Neural cell (in vitro differentiated cells): ENCODE data around the gene PERM1. TPM values are rescaled to one million over a fixed set of nuclear protein-coding genes. Genes with fewer than 3 reads are reported as not detected.
"Not testable (repeated sequence)": the region's sequence is repeated elsewhere in the genome, so short reads cannot be mapped to it uniquely, and the experiment has no call there.

Experiments
- H2AFZ ChIP-seq: fragments of 200-600, 300-800 bp; sonication (generic), shearing (Covaris generic); 2 replicates; pipeline ENCODE4 v1.6.0; 2014; ENCODE audit warnings: low read depth, mild to moderate bottlenecking, antibody characterized with exemption, low read length, moderate library complexity
- H3F3A ChIP-seq: fragments of 200-600 bp; shearing (Covaris generic); 2 replicates; pipeline ENCODE4 v1.6.1; 2016; ENCODE audit warnings: mild to moderate bottlenecking, moderate library complexity, mixed read lengths, antibody characterized with exemption, low read length; ENCODE audit not compliant: insufficient read depth, poor library complexity, severe bottlenecking
- H3K27ac ChIP-seq: fragments of 200-600, 300-800 bp; sonication (generic), shearing (Covaris generic); 2 replicates; pipeline ENCODE4 v1.5.1; 2014; ENCODE audit warnings: mild to moderate bottlenecking, low read length, moderate library complexity
- H3K27me3 ChIP-seq: fragments of 300-800, 200-600 bp; sonication (generic), shearing (Covaris generic); 2 replicates; pipeline ENCODE4 v1.6.0; 2014; ENCODE audit warnings: mild to moderate bottlenecking, low read depth, low read length, moderate library complexity; ENCODE audit not compliant: insufficient read depth
- H3K36me3 ChIP-seq: fragments of 300-800, 200-600 bp; sonication (generic), shearing (Covaris generic); 2 replicates; pipeline ENCODE4 v1.5.1; 2014; ENCODE audit warnings: mild to moderate bottlenecking, antibody characterized with exemption, low read length, moderate library complexity; ENCODE audit not compliant: insufficient read depth
- H3K4me2 ChIP-seq: fragments of 300-800, 200-600 bp; sonication (generic), shearing (Covaris generic); 2 replicates; pipeline ENCODE4 v1.6.0; 2014; ENCODE audit warnings: mild to moderate bottlenecking, low read length
- H3K4me3 ChIP-seq: fragments of 300-800, 200-600 bp; sonication (generic), shearing (Covaris generic); 2 replicates; pipeline ENCODE4 v1.5.1; 2014; ENCODE audit warnings: mild to moderate bottlenecking, low read length, moderate library complexity
- H3K79me2 ChIP-seq: fragments of 200-600 bp; shearing (Covaris generic); replicated peaks from 2 replicates; pipeline ENCODE4 v1.6.0; 2014; ENCODE audit warnings: mild to moderate bottlenecking, low read length, moderate library complexity; ENCODE audit not compliant: insufficient read depth
- H3K9ac ChIP-seq: fragments of 300-800, 200-600 bp; sonication (generic), shearing (Covaris generic); 2 replicates; pipeline ENCODE4 v1.6.1; 2016; ENCODE audit warnings: mild to moderate bottlenecking, low read length, mixed read lengths
- H3K9me2 ChIP-seq: fragments of 200-600 bp; shearing (Covaris generic); 2 replicates; pipeline ENCODE4 v1.6.1; 2016; ENCODE audit warnings: mild to moderate bottlenecking, low read length, mixed read lengths; ENCODE audit not compliant: insufficient read depth
- H3K9me3 ChIP-seq: fragments of 200-600, 300-800 bp; sonication (generic), shearing (Covaris generic); 2 replicates; pipeline ENCODE4 v1.6.1; 2016; ENCODE audit warnings: mild to moderate bottlenecking, mixed run types, low read length, moderate library complexity, mixed read lengths
- H4K20me1 ChIP-seq: fragments of 200-600 bp; shearing (Covaris generic); 2 replicates; pipeline ENCODE4 v1.6.1; 2016; ENCODE audit warnings: mild to moderate bottlenecking, mixed run types; ENCODE audit not compliant: insufficient read depth
- EP300 ChIP-seq: fragments of 450-650 bp; conservative IDR thresholded peaks from 2 replicates; pipeline ENCODE4 v1.6.1; 2014; ENCODE audit warnings: antibody characterized with exemption, mild to moderate bottlenecking, moderate library complexity; ENCODE audit not compliant: poor library complexity, severe bottlenecking
- EZH2 ChIP-seq: fragments of 200-600, 300-800 bp; shearing (Covaris generic), sonication (generic); IDR thresholded peaks from 2 replicates; pipeline ENCODE4 v1.6.1; 2014; ENCODE audit warnings: antibody characterized with exemption, low read length, borderline replicate concordance, mild to moderate bottlenecking; ENCODE audit not compliant: insufficient read depth, poor library complexity, severe bottlenecking
- MXI1 ChIP-seq: fragments of 450-650 bp; conservative IDR thresholded peaks from 2 replicates; pipeline ENCODE4 v1.6.1; 2014; ENCODE audit warnings: antibody characterized with exemption, mild to moderate bottlenecking; ENCODE audit not compliant: poor library complexity, severe bottlenecking
- POLR2AphosphoS5 ChIP-seq: IDR thresholded peaks from 2 replicates; pipeline ENCODE4 v1.6.1; 2012
- RAD21 ChIP-seq: fragments of 450-650 bp; conservative IDR thresholded peaks from 2 replicates; pipeline ENCODE4 v1.6.1; 2014; ENCODE audit warnings: antibody characterized with exemption, mild to moderate bottlenecking, moderate library complexity
- REST ChIP-seq: IDR thresholded peaks from 2 replicates; pipeline ENCODE4 v1.6.1; 2012; ENCODE audit warnings: borderline replicate concordance
- SMC3 ChIP-seq: fragments of 450-650 bp; conservative IDR thresholded peaks from 2 replicates; pipeline ENCODE4 v1.6.1; 2014; ENCODE audit warnings: antibody characterized with exemption, mild to moderate bottlenecking, moderate library complexity; ENCODE audit not compliant: poor library complexity
- TAF1 ChIP-seq: IDR thresholded peaks from 2 replicates; pipeline ENCODE4 v1.6.1; 2012; ENCODE audit warnings: low read depth
- polyA plus RNA-seq: library from polyadenylated mRNA; depleted of rRNA; stranded (reverse); fragments of >200 nt; gene quantifications from 2 replicates; pipeline ENCODE4 v1.2.3, GENCODE V29; 2014
- TF ChIP-seq, protein P1 (sequence below): fragments of 450-650 bp; IDR thresholded peaks from 2 replicates; pipeline ENCODE4 v1.5.1; 2014; ENCODE audit warnings: antibody characterized with exemption, mild to moderate bottlenecking, moderate library complexity; ENCODE audit not compliant: poor library complexity, severe bottlenecking

Gene PERM1
- polyA plus RNA-seq, 1 donor from 2014 or later = not detected

DNA sequence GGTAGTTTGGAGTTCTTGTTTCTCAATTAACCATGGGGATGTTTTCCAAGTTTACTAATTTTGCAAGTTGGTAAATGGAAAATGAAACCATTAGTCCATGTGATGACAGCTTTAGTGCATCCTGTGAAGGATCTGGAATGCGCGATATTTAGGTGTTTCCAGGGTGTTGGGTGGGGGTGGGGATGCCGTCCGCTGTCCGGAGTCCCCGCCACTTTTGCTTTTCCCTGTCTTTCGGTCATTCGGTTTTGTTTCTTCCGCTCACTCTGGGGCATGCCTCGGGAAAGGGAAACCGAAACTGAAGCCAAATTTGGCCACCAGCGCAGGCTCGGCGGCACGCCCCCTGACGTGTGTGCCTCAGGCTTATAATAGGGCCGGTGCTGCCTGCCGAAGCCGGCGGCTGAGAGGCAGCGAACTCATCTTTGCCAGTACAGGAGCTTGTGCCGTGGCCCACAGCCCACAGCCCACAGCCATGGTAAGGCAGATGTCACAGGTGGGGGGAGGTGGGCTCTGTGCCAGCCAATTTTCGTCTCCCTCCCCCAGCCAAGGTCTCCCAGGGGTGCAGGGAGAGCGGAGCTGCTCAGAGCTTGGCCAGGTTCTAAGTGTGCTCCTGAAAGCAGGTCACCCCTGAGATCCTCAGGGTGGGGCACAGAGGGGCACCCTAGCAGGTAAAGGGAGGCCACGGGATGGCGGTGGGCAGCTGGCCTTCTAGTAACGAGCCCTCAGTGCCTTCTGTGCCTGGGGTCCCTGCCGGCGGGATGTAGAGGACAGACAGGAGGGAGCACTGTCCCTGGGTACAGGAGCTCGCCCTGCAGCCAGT is 31.4 kb upstream of the PERM1 start, which contains the start of gene ISG15:
TSS of gene ISG15 (plus strand) at position 393 of the 817 bp plus-strand sequence. CDS start at position 470, 77 bp downstream.
- TF ChIP-seq REST (no peak), POLR2AphosphoS5 (no peak), TAF1 (no peak), MXI1 (no peak), EZH2 (no peak), RAD21 (no peak), EP300 (no peak), SMC3 (no peak)
- TF ChIP-seq, protein P1, sequence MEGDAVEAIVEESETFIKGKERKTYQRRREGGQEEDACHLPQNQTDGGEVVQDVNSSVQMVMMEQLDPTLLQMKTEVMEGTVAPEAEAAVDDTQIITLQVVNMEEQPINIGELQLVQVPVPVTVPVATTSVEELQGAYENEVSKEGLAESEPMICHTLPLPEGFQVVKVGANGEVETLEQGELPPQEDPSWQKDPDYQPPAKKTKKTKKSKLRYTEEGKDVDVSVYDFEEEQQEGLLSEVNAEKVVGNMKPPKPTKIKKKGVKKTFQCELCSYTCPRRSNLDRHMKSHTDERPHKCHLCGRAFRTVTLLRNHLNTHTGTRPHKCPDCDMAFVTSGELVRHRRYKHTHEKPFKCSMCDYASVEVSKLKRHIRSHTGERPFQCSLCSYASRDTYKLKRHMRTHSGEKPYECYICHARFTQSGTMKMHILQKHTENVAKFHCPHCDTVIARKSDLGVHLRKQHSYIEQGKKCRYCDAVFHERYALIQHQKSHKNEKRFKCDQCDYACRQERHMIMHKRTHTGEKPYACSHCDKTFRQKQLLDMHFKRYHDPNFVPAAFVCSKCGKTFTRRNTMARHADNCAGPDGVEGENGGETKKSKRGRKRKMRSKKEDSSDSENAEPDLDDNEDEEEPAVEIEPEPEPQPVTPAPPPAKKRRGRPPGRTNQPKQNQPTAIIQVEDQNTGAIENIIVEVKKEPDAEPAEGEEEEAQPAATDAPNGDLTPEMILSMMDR = no peak
- Histone ChIP-seq H3K9me3 (no peaks in the 10 kb centered on the region), H3K79me2 (no peaks in the 10 kb centered on the region), H3K27me3 (peaks cover 4% of the 10 kb centered on the region), H3K27ac (no peak within 1 kb of the TSS), H3K9ac (no peak within 1 kb of the TSS), H3K4me2 (no peak within 1 kb of the TSS), H2AFZ (no peak within 1 kb of the TSS), H3K4me3 (peak within 1 kb of the TSS; percentile 28), H4K20me1 (no peaks in the 10 kb centered on the region), H3K36me3 (no peaks in the 10 kb centered on the region), H3F3A (no peaks in the 10 kb centered on the region), H3K9me2 (no peaks in the 10 kb centered on the region)

GRCh38 chr1:1012736-1013104 is 30.8 kb upstream of the PERM1 start:
- not testable (repeated sequence) for H3K9me2 ChIP-seq, H3K27me3 ChIP-seq, H3K27ac ChIP-seq, H4K20me1 ChIP-seq, H2AFZ ChIP-seq, H3K9ac ChIP-seq, H3F3A ChIP-seq, H3K36me3 ChIP-seq, H3K79me2 ChIP-seq, H3K9me3 ChIP-seq, H3K4me3 ChIP-seq, H3K4me2 ChIP-seq
